Fibroblast of the conjunctiva (primary cell): ENCODE data around the gene MGLL.

ENCODE experiments used
- DNase-seq: peaks from one replicate; pipeline ENCODE4 v3.0.0-alpha.2; 2010; ENCODE audit warnings: low read depth

The MGLL gene

GRCh38 chr3:127789990-127790881 is 32.1 kb downstream of the MGLL start:
- no peak for DNase-seq

DNA sequence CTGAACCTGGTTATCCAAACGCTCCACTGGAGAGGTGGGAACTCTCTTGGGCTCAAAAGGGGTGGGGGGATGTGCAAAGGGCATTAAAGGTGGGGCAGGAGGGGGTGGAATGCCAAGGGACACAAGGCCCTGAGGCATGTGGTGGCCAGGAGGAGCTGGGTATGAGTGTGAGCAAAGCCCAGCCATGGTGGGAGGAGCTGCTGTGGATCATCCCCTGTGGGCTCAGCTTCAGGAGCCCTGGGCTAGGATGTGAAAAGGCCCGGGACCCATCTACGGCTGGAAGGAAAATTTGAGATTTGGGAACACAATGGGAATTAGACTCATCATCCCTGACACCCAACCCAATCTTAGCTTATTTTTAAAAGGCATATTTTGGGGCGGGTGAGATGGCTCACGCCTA is 33.3 kb downstream of the MGLL start:
- no peak for DNase-seq

DNA sequence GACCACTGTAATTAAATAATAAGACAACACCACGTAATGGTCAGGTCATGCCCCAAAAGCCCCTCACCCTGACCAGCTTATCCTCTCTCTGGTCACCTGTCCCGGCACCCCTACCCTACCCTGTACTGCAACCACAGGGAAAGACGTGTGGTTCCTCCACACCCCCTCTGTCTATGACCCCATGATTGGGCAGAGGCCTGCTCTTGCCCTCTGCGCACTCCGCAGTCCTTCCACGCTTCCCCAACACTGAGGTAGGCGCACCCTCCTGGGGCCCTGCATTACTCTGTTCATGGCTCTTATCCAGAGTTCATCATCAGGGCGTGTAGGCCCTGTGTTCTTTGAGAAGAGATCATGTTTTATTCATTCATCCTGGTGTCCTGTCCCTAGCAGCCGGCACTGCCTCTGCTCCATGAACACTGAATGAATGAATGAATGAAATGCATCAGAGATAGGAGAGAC is 33.8 kb downstream of the MGLL start:
- no peak for DNase-seq

DNA sequence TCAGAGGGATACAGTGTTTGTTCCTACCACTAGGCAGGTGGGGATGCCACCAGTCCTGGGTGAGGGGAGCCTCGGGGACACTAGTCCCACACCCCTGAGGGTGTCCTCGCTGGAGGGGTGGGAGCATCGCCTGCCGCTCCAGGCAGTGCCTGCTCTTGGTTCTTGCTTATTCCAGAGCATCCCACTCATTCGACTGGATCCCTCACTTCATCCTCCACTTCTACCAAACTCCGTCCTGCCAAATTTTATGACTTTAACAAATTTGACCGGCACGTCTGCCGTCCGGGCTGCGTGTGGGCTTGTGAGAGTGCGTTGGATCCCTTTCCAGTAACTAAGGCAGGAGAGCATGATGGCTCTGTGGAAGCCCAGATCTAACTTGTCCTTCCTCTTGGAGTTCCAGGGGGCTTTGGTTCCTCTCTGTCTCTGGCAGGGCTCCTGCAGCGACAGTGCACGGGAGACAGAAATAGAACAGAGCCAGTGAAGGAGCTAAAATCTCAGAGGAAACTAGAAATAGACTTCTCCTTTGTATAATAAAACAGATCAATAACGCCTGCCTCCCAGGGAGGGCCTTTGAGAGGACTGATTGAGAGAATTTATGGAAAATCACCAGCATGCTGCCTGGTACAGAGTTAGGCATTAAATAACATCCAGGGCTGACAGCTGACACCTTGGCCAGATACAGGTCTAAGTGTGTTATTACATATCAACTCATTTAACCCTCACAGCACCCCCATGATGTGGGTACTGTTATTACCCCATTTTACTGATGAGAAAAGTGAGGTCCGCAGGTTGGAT is 34.5 kb downstream of the MGLL start:
- DNase-seq: no peak

DNA sequence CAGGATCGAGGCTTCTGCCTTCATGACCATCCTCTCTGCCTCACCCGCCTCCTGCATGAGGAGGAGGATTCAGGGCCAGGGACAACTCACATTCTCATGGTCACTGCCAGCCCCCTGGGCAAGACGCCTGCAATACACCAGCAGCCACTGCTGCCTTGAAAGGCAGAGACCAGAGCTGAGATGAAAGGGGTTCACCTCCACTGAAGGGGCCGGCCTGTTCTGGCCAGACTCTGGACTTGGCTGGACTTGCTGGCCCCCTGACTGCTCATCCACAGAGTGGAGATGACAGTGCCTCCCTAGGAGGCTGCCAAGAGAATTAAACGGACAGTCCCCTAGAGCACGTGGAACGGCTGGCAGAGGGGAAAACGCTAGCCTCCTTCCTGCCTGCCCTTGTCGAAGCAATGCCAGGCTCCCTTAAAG is 35.2 kb downstream of the MGLL start:
- no peak for DNase-seq

DNA sequence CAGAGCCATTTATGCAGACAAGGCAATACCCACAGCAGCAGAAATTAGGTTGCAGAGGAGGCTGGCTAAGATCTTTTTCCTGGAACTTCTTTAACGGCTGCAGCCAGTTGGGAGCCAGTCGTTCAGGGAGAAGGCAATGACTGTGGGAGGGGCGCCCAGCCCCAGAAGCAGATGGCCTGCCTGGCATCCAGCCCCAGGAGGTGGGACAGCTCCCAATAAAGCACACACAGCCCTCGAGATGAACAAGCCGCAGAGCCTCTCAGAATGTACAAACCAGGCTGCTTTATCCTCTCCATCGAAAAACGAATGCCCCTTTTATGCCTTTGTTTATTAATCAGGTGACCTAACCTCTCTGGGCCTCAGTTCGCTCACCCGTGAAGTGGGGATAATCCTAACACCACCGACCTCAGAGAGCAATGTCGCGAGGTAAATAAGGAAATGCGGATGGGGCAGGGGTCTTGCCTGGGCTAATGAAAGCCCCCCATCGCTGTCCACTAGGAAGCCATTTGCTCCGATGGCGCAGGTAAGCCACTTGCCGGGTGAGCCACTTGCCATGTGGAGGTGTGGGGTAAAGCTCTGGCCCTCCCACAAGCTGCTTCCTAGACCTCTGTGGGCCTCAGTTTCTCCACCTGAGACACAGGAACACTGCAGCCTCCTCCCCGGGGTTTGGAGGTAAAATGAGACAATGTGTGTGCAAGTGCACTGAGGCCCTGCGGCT is 35.8 kb downstream of the MGLL start:
- peak; percentile 70 for DNase-seq

DNA sequence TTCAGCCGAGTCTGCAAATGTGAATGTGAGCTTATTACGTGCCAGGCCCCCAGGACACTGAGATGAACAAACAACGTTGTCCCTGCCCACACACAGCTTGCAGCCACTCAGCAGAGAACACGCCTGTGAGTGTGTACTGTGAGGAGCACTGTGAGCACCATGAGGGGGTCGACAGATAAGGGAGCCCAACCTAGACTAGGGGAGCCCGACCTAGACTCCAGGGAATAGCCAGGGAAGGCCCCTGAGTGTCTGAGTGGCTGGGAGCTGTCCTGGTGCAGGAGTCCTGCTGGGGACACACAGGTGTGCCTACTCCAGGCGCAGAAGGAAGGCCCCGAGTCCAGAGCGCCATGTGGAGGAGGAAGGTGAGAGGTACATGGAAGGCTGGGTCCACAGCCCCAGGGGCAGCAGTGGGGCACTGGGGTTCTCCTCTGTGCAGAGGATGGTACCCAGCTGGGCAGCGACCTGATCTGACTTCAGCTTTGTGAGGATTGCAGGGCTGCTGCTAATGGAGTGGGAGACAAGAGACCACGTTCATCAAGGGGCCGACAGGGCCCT is 36.5 kb downstream of the MGLL start:
- no peak for DNase-seq

DNA sequence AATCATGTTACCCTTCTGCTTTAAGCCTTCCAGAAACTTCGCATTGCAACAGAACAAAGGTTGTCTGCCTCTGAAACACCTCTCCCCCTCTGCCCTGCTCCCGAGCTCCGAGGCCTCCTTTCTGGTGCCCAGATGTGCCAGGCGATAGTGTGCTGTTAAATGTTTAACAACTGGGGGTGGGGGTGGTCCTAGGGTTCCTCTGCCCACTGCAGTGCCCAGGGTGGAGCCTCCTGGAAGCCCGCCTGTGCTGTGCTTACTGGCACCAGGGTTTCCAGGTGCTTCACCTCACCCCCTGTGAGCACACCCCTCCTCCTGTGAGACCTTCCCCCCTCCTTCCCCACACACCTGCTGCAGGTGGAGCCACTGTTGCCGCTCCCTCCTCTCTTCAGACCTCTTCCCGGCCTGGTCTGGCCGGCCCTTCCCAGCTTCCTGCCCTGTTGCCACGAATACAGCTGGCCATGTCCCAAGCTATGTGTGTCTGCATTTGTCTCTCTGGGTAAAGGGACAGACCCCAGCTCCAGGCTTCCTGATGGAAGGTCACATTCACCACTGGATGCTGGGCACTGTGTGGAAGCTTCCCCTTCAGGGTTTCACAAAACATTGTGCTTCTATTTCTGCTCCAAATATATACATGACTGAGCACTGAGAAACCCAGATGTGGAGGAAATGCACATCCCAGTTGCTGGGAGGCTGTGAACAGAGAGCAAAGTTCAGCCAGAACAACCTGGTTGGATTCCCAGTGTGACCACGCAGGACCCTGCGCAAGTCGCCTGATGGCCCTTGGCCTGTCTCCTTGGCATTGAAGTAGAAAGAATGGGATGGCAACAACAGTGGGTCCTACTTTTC is 37.2 kb downstream of the MGLL start:
- DNase-seq: no peak

DNA sequence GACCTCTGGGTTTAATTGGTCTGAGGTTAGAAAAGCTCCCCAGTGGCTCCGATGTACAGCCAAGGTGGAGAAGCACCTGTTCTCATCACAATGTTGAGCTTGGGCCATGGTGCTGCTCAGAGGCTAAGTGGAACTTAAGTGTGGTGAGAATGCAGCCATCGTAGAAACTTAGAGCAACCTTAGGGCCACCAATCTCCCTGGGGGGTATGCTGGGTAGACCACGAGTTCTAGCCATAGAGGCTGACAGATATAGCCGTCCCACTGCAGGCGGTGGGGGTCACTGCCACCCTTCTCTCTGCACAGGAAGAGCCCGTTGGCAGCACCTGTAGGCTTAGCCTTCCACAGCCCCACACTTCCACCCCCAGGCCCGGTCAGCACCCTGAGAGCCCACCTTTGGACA is 38.0 kb downstream of the MGLL start:
- no peak for DNase-seq

GRCh38 chr3:127783642-127784160 is 38.6 kb downstream of the MGLL start:
- no peak for DNase-seq

DNA sequence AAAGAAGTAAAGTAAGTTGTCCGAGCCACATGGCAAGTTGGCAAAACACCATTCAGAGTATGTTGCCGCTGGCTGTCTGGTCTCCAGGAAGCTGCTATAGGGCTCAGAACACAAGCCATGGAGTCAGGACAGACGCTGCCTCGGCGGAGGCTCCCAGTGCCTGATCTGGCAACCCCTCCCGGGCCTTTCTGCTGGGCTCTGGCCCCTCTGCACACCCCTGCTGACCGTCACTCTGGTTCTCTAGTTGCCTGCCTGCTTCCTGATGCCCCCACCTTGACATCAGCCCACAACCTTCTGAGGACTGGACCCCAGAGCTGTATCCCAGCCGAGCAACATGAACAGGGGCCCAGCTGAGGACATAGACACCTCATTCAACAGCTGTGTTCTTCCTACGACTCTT is 39.1 kb downstream of the MGLL start:
- no peak for DNase-seq

GRCh38 chr3:127781411-127782001 is 40.8 kb downstream of the MGLL start:
- DNase-seq: peak; percentile 68

DNA sequence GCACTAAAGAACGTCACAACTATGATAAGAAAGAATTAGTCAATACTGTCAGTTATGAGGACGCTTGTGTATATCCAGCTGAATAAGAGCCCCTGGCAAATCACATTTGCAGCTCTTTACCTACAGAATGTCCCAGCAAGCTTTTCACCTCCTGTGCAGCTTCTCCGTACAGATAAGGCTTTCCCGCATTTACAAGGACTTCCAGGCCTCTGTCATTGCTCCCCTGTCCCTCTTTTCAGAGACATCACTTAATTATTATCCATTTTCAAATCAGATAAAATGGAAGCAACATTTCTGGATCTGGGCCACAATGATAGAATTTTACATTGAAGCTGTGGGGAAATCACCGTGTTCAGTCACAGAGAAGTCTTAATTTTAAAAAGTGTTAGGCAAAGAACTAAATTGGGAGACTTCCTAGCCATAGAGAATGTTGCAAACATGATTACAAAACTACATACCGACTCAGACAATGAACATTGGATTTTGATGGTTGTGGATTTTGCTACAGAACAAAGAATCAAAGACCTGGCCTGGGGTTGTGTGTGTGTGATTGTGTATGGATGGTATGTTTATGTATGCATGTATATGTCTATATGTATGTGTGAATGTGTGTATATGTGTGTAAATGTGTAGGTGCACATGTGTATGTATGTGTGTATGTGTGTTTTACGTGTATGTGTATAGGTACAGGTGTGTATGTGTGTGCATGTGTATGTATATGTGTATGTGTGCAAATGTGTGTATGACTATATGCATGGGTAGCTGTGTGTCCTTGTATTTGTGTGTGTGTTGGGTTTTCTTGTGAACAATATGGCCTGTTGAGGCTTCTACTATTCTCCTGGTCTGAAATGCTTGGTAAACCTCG is 41.5 kb downstream of the MGLL start:
- no peak for DNase-seq

DNA sequence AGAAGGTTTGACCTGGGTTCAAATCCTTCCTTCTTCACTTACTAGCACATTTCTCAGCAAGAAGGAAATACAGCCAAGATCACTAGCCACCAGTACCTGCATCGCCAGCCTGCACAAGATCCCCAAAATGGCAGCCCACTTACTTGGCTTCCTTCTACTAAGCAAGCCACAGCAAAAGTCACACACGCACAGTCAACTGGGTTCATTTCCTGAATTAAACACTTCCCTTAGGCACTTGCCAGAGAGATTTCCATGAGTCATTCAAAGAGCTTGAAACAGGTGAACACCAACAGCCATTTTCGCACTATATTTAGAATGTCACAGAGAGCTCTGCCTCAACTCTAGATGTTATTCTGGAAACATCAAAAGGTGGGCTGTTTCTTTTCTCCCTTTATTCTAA is 42.6 kb downstream of the MGLL start:
- no peak for DNase-seq

DNA sequence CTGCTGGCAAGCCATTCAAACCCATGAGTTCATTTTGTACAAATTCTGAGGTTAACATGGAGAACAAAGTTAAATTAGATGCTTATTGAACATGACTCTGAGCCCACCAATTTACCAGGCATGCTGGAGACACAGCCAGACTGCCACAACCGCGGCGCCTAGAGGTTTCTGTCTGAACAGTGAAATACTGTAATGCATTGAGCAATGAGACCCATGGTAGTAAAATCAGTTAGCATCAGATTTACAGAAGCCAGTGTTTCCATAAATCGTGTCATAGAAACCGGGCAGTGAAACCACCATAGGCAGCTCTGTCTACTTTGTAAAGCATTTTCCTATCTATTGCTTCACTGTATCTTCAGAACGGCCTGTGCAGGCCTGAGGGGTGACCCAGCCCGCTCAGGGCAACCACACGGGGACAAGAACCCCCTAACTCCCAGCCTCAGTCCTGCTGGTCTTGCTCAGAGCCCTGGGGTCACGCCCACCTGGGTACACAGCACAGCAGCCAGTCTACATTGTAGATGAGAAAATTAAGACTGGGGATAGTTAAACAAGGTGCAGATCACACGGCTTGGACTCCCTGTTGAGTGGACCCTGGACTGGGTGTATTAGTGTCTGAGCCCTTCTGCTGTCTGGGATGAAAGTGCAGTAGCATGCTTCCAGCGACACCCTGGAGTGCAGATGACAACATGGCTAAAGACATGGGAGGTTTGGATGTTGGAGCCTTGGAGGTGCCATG is 44.2 kb downstream of the MGLL start:
- DNase-seq: no peak

DNA sequence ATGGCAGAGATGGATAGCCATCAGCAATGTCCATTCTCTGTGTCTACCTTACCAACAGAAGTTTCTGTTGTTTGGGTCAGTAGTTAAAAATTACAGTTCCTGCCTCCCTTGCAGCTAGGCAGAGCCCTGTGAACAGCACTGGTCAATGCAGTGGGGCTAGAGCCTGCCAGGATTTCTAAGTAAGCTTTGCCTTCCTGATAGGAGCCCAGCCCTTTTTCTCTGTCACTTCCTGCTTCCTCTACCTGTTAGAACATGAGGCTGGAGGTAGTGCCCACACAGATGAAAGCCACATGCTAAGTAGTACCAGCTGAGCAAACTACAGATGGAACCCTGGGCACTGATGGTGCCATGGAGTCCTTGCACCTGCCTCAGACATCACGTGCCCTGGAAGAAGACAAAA is 45.0 kb downstream of the MGLL start:
- DNase-seq: no peak

GRCh38 chr3:127776347-127776746 is 46.0 kb downstream of the MGLL start:
- no peak for DNase-seq

DNA sequence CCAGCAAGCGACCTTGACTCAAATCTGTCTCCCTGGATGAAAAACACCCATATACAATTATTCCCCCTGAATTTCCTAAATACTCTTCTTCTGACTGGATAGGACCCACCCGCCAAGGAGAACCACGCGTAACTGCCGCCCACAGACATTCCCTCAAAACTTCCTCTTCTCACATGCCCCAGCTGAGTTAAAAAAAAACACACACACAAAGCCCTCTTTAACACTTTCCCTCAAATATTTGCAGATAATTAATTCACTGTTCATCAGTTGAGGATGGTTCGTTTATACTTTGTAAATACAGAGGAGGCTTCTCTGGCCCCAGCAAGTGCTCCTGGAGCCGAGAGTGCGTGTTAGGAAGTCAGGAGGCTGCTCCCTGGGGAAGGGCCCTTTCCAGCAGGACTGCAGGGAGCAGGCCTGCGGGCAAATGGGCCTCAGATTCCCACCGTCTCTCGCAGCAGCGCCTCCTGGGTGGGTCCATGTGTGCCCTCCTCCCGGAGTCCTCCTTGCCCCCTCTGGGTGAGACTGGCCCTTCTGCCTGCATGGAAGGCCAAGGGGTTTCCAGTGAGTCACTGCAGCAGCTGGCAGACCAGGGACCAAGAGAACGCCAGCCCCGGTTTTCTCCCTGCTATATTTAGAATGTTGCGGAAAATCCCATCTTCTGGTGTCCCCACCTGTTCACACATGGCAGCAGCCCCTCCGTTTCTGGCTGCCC is 46.8 kb downstream of the MGLL start:
- DNase-seq: no peak
